Stomach (tissue), 9 donors: ENCODE data around the gene DDX60. TPM values are rescaled to one million over a fixed set of nuclear protein-coding genes. Genes with fewer than 3 reads are reported as not detected.
A peak's percentile ranks its signal among the peaks of the same experiment; 100 is the strongest.
"Not testable (repeated sequence)": the region's sequence is repeated elsewhere in the genome, so short reads cannot be mapped to it uniquely, and the experiment has no call there.

Source experiments
- DNase-seq, 2 donors: peaks; one replicate each; pipeline versions ENCODE4 v3.0.0 to v3.0.0-alpha.2; 2013 to 2019
- H3K27ac ChIP-seq, 5 donors: fragments of 200-600 bp in 4 of 5; sonication (generic) in 4 of 5; one replicate each; pipeline ENCODE4 v1.5.1; 2013 to 2019; ENCODE audit warnings: mild to moderate bottlenecking in 1 of 5, moderate library complexity in 1 of 5
- H3K27me3 ChIP-seq, 3 donors: fragments of 200-600 bp; sonication (generic); one replicate each; pipeline ENCODE4 v1.5.1; 2017 to 2019; ENCODE audit warnings: mixed run types in 1 of 3
- H3K36me3 ChIP-seq, 4 donors: fragments of 200-600 bp; sonication (generic); 1 replicate in 3 of 4; 2 replicates in 1 of 4; pipeline ENCODE4 v1.5.1; 2016 to 2019
- H3K4me1 ChIP-seq, 4 donors: fragments of 200-600 bp; sonication (generic); one replicate each; pipeline ENCODE4 v1.5.1; 2016 to 2019
- H3K4me3 ChIP-seq, 4 donors: fragments of 200-600 bp; sonication (generic) in 3 of 4; one replicate each; pipeline ENCODE4 v1.5.1; 2016 to 2019; ENCODE audit warnings: mild to moderate bottlenecking in 1 of 4
- H3K9me3 ChIP-seq, 4 donors: fragments of 200-600 bp; sonication (generic); one replicate each; pipeline ENCODE4 v1.5.1; 2016 to 2019
- CTCF ChIP-seq, 7 experiments: fragments of 450-650 bp in 4 of 7; fragments of 200-600 bp in 3 of 7; sonication (generic) in 3 of 7; IDR thresholded peaks; one replicate each; pipeline ENCODE4 v1.5.1; 2016 to 2019; ENCODE audit warnings: antibody characterized with exemption in 7 of 7, control low read depth in 2 of 7, mild to moderate bottlenecking in 1 of 7
- EP300 ChIP-seq: sonication (generic); formaldehyde crosslinking; IDR thresholded peaks from one replicate; pipeline ENCODE4 v1.6.1; 2017; ENCODE audit warnings: antibody characterized with exemption
- POLR2A ChIP-seq, 4 donors: fragments of 450-650 bp; IDR thresholded peaks; one replicate each; pipeline ENCODE4 v1.6.1; 2016; ENCODE audit warnings: antibody characterized with exemption in 4 of 4, control low read depth in 2 of 4, mild to moderate bottlenecking in 1 of 4, moderate library complexity in 1 of 4
- POLR2AphosphoS5 ChIP-seq, 3 donors: sonication (generic); formaldehyde crosslinking; IDR thresholded peaks; one replicate each; pipeline ENCODE4 v1.6.1; 2016; ENCODE audit warnings: antibody characterized with exemption in 3 of 3
- WGBS, 5 donors: extraction: QIAGEN DNeasy Blood & Tissue Kit in 3 of 5; methylation state at CpG; one replicate each; pipeline versions ENCODE4 v1.1.5 to v1.1.7; 2013 to 2018; 5-methylcytosine and 5-hydroxymethylcytosine counted together
- intact Hi-C: fragments of 100-400 bp; cut with DNase I; formaldehyde crosslinking; loops from one replicate; pipeline ENCODE4 v1.15.1; 2023; ENCODE audit warnings: low total_unique reads
- polyA plus RNA-seq, 3 donors: library from polyadenylated mRNA; stranded (reverse); fragments of 200-250 nt; gene quantifications; one replicate each; pipeline ENCODE4 v1.2.3, GENCODE V29; 2013
- total RNA-seq, 5 donors: library from RNA; depleted of rRNA; stranded (reverse); fragments of >200 nt; gene quantifications; one replicate each; pipeline versions ENCODE4 v1.1.0 to v1.2.3, GENCODE V29; 2014 to 2016
- donor health status: healthy with polysubstance abuse.
- donor health status: Bipolar disorder and iron deficiency.
- donor health status: healthy.

The DDX60 gene
- total and polyA plus RNA-seq, 8 donors, result 2.3 to 60.6 (median 8.9) TPM

GRCh38 chr4:168337550-168337940 is 19.0 kb upstream of the DDX60 start:
- WGBS, 5 donors, result 80 to 92% (median 91%) methylated on average over 3 of the region's 3 CpGs
- no peaks in the 10 kb centered on the region for H3K4me1 ChIP-seq
- no peak overlapping the region for H3K4me3 ChIP-seq
- H3K36me3 ChIP-seq, result no peaks in the 10 kb centered on the region
- no peaks in the 10 kb centered on the region for H3K27me3 ChIP-seq
- intact Hi-C loops, result no loop called here
- no peak for DNase-seq
- peaks cover 0 to 9% (median 0%) of the 10 kb centered on the region in 4 donors for H3K9me3 ChIP-seq
- no peak overlapping the region for H3K27ac ChIP-seq
- no peak for TF ChIP-seq POLR2A (IDR thresholded peaks at IDR 0.05)
- TF ChIP-seq CTCF (IDR thresholded peaks at IDR 0.05), result no peak
- no peak for TF ChIP-seq POLR2AphosphoS5 (IDR thresholded peaks at IDR 0.05)
- TF ChIP-seq EP300, result no peak

- 74 to 83% (median 81%) methylated on average over 3 of the region's 3 CpGs for WGBS, 5 donors
These were observed 18.4 kb upstream of the DDX60 start for GRCh38 chr4:168336837-168337549.

GRCh38 chr4:168335621-168336020 is 17.1 kb upstream of the DDX60 start:
- peak in 1 of 2 donors; percentile 22 for DNase-seq
- Histone ChIP-seq H3K36me3 (no peaks in the 10 kb centered on the region), H3K27ac (no peak overlapping the region), H3K9me3 (no peaks in the 10 kb centered on the region), H3K27me3 (no peaks in the 10 kb centered on the region), H3K4me3 (no peak overlapping the region), H3K4me1 (no peaks in the 10 kb centered on the region)
- TF ChIP-seq EP300 (no peak), POLR2A (IDR thresholded peaks at IDR 0.05) (no peak), POLR2AphosphoS5 (IDR thresholded peaks at IDR 0.05) (no peak), CTCF (IDR thresholded peaks at IDR 0.05) (no peak)
- intact Hi-C loops, result no loop called here

More at GRCh38 chr4:168336837-168337549, 18.4 kb upstream of the DDX60 start:
- TF ChIP-seq CTCF (IDR thresholded peaks at IDR 0.05) (no peak), POLR2AphosphoS5 (IDR thresholded peaks at IDR 0.05) (no peak), EP300 (no peak), POLR2A (IDR thresholded peaks at IDR 0.05) (no peak)
- Histone ChIP-seq H3K36me3 (no peaks in the 10 kb centered on the region), H3K4me1 (no peaks in the 10 kb centered on the region), H3K4me3 (no peak overlapping the region), H3K9me3 (peaks cover 0 to 3% (median 0%) of the 10 kb centered on the region in 4 donors), H3K27ac (no peak overlapping the region), H3K27me3 (no peaks in the 10 kb centered on the region)
- intact Hi-C loops, result no loop called here
- DNase-seq, result no peak

- Histone ChIP-seq H3K9me3 (no peaks in the 10 kb centered on the region), H3K36me3 (no peaks in the 10 kb centered on the region), H3K27ac (no peak overlapping the region), H3K27me3 (no peaks in the 10 kb centered on the region), H3K4me1 (no peaks in the 10 kb centered on the region), H3K4me3 (no peak overlapping the region)
- WGBS, 5 donors, result 52 to 85% (median 66%) methylated on average over 1 of the region's 1 CpG
- DNase-seq, result no peak
- no peak for TF ChIP-seq POLR2AphosphoS5 (IDR thresholded peaks at IDR 0.05)
- no peak for TF ChIP-seq POLR2A (IDR thresholded peaks at IDR 0.05)
- TF ChIP-seq EP300, result no peak
- TF ChIP-seq CTCF (IDR thresholded peaks at IDR 0.05), result no peak
- intact Hi-C loops, result no loop called here
These were observed 15.5 kb upstream of the DDX60 start for GRCh38 chr4:168334053-168334452.

DNA sequence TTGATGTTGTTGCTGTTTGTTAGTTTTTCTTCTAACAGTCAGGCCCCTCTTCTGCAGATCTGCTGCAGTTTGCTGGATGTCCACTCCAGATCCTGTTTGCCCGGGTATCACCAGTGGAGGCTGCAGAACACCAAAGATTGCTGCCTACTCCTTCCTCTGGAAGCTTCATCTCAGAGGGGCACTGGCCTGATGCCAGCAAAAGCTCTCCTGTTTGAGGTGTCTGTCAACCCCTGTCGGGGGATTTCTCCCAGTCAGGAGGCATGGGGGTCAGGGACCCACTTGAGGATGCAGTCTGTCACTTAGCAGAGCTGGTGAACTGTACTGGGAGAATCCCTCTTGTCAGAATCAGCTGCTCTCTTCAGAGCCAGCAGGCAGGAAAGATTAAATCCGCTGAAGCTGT is 12.0 kb upstream of the DDX60 start:
- intact Hi-C loops, H3K27me3 ChIP-seq, H3K36me3 ChIP-seq, H3K4me1 ChIP-seq, H3K4me3 ChIP-seq, H3K9me3 ChIP-seq, DNase-seq, H3K27ac ChIP-seq: not testable (repeated sequence)
- WGBS, 5 donors, result 69 to 84% (median 78%) methylated on average over 2 to 3 of the region's 3 CpGs
